NCI-H2081 (cell line): Measurements from ENCODE around the gene BMS1.
"Not testable (repeated sequence)": the region's sequence is repeated elsewhere in the genome, so short reads cannot be mapped to it uniquely, and the experiment has no call there.

Experiments
- DNase-seq, 2 experiments: peaks; one replicate each; lab custom pipeline; 2025; lab: John Stamatoyannopoulos, UW

Gene BMS1

DNA sequence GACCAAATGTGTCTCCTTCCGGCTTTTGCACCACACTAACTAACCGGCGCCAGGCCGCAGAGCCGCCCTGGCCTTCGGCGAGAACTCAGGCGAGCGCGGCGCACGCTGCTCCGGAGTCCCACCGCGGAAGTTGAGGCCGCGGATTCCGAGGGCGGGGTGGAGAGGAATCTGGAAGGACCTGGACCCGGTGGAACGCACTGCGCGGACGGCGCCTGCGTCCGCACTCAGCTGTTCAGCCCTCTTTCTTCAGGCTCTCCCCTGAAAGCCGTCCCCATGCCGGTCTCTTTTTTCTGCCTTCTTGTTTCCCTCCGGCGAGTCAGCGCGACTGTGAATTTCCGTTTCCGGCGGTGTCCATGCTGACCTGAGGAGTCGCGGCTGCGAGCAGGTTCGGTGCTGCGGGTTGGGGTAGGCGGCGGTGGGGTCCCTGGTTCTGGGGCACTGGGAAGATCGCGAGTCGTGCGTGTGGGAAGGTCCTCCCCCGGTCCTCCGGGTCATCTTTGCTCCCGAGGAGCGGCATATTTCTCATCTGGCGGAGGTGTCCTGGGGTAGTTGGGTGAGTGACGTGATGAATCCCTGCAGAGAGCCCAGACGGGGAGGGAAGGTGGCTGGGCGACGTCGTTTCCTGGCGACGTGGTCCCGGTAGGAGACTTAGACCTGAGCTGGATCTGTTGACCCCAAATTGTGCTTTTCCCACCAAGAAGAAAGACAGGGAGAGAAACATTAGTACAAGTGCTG lies at the start of gene BMS1:
TSS of gene BMS1 (plus strand) at position 350 of the 735 bp plus-strand sequence. CDS start 1,600 bp downstream, outside the sequence.
- peak; percentile 70 to 89 for DNase-seq

GRCh38 chr10:42734536-42734935 lies 48.1 kb upstream of the BMS1 start:
- no peak for DNase-seq

- no peak for DNase-seq
Observed at GRCh38 chr10:42738679-42739078, 43.9 kb upstream of the BMS1 start.

GRCh38 chr10:42741536-42741935 lies 41.1 kb upstream of the BMS1 start:
- DNase-seq = not testable (repeated sequence)

- DNase-seq = no peak
Observed at GRCh38 chr10:42743697-42744096, 38.9 kb upstream of the BMS1 start.

DNA sequence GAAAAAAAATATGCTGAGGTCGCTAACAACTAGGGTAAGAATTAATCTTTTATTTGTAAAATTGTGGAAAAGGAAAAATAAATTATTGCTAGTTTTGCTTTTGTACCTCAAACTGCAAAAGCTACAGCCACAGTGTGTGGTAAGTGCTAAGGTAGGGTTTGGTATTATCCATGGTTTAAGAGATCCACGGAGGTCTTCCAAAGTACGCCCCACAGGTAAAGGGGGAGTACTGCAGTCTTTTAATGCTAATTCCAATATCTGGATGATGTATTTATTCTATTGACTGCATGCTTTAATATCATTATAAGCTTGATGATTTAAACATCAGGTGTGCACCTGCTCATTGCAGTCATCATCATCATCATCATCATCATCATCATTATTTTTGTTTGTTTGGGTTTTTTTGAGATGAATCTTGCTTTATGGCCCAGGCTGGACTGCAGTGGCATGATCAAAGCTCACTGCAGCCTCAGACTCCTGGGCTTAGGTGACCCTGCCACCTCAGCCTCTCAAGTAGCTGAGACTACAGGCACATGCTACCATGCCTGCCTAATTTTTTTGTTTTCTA lies 38.4 kb upstream of the BMS1 start:
- no peak for DNase-seq

DNA sequence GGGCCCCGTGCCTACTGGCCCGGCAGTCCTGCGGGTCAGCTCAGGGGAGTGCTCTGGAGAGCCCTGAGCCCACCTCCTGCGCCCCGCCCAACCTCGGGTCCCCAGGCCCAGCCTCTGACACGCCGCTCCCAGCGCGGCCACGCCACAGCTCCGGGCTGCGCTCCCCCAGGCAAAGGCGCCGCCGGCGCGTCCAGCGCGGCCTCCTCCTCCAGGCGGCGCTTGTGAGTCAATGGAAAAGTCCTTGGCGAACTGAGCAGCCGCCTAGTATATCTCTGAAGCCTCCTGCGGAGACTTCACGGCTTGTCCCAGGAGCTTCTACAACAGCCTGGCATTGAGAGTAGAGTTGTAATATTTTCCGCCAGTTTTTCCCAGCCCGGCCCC lies 29.5 kb upstream of the BMS1 start:
- peak; percentile 14 to 24 for DNase-seq

DNA sequence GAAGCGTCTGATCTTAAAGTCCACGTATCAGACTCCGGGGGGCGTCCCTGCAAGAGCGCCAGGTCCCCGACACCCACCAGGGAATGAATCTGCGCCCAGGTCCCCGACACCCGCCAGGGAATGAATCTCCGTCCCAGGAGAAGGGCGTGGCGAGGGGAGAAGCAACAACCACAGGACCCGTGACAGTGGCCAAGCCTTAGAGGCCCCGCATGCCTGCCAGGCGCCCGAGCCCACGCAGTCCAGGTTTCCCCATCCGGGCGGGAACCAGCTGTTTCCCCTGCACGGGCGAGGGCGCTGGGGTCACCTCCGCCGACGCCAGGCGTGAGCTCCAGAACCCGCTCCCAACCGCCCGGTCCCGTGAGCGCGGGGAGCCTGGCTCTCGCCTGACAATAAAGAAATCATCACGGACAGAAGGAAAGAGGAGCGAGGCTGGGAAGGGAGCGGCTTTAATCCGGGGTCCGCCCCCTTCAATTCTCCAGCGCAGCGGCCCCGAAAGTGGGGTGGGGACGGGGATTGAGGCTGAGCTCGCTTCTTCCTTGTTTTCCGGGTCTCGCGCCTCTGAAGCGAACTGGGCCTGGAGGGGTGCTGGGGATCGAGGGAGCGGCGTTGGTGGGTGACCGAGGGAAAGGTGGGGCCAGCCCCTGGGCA lies 29.0 kb upstream of the BMS1 start:
- no peak for DNase-seq

- DNase-seq = no peak
Observed at GRCh38 chr10:42754155-42755027, 28.2 kb upstream of the BMS1 start.

DNA sequence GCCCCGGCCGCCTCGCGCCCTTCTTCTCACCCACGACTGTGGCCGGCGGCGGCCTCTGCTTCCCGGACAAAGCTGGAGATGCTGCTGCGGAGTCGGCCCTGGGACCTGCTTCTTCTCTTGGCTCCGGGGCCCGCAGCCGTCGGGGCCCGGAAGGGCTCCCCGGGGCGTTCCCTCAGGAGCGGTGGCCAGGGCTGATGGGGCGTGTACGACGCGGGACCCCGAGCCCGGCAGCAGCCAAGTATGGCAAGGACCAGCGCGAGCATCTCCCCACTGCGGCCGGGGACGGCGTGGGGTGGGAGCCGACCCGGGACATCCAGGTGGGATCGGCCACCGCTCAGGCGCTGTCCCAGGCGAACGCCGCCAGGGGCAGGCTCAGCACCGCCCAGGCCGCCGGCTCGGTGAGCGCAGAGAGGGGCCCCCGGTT lies 27.6 kb upstream of the BMS1 start:
- no peak for DNase-seq

DNA sequence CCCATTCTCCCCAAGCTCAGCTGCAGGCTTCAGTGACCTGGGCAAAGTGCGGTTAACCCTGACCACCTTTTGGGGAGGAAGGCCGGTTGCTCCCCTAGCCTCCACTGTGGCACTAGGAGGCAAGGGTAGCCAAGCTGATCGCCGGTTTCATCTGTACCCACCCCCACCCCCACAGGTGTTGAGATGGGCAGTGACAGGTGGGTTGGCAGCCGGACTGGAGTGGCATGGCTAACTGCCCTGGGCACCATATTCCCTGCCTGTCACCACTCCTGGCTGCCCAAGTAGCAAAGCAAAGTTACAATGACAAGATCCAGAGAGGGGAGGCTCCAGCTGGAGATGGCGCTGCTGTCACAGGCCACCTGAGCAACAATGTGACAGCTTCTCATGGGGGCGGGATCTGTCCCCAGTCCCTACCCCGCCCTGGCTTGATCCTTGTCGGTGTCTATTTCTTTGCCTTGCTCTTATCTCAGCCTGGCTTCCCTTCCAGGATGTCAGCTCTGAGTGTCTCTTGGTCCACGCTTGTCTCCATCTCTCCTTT lies 27.0 kb upstream of the BMS1 start:
- DNase-seq = no peak

DNA sequence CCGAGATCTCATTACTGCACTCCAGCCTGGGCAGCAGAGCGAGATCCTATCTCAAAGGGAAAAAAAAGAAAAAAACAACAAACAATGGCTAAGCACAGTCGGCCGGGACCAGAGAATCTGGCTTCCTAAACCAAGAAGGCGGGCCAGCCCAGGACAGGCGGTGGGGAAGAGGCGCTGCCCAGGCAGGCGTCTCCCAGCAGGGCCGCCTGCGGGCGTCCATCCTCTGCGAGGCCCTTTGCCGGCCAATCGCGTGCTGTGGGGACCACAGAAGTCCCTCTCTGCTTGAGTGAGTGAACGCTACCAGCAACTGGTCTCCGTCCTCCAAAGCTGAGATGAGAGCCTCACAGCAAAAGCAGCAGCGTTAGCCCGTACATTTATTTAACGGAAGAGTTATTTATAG lies 14.7 kb upstream of the BMS1 start:
- DNase-seq = no peak

DNA sequence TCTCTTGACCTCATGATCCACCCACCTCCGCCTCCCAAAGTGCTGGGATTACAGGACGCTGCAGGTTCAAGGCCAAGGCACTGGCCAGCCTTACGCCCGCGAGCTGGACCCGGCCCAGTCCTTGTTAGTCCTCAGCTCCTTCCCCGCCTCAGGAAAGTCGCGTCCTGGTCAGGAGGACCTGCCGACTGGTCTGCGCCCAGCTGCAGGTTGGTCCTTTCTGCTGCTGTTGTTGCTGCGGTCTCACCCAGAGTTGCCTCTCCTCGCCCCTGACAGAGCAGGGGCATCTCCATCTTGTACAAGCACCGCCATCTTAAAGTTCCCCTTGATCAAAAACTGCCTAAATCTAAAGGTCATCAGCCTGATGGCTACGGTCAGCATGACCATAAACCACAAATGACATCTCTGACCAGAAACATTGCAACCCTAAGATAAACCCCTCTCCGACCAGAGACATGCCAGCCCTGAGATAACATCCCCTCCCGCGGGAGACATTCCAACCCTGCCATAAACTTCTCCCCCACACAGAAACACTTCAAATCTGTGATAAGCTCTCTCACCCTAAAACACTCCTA lies 13.9 kb upstream of the BMS1 start:
- DNase-seq = no peak

DNA sequence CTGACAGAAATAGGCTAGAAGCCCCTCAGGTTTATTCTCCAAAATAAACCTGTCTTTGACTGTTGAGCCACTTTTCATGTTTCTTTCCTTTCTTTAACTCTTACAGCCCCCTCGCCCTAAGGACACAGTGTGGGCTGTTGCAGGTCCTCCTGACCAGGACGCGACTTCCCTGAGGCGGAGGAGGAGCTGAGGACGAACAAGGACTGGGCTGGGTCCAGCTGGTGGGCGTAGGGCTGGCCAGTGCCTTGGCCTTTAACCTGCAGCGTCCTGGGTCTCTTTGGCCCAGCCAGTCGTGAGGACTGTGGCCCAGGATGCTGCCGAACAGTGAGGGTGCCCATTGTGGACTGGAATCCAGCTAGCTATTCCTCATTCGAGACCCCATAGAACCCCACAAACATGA lies 13.4 kb upstream of the BMS1 start:
- no peak for DNase-seq

DNA sequence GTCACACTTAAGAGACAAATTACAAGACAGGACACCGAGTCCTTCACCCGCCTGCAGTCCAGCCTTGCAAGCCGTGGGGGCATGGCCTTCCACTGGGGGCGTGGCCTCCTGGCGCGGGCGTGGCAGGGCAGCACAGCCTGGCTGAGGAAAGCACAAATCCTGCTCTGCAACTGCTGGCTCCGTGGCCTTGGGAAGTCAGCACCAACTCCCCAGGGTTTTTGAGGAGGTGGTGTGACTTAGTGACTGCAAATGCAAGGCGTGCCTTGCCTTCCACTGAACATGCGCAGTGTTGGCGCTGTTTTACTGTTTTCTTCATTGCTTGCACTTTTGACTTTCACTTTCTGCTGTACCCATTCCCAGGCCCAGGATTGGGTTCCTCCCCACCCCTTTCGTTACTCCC lies 12.9 kb upstream of the BMS1 start:
- no peak for DNase-seq

GRCh38 chr10:42776681-42777080 lies 5.9 kb upstream of the BMS1 start:
- no peak for DNase-seq

GRCh38 chr10:42780456-42780855 lies 2.1 kb upstream of the BMS1 start:
- DNase-seq = no peak

DNA sequence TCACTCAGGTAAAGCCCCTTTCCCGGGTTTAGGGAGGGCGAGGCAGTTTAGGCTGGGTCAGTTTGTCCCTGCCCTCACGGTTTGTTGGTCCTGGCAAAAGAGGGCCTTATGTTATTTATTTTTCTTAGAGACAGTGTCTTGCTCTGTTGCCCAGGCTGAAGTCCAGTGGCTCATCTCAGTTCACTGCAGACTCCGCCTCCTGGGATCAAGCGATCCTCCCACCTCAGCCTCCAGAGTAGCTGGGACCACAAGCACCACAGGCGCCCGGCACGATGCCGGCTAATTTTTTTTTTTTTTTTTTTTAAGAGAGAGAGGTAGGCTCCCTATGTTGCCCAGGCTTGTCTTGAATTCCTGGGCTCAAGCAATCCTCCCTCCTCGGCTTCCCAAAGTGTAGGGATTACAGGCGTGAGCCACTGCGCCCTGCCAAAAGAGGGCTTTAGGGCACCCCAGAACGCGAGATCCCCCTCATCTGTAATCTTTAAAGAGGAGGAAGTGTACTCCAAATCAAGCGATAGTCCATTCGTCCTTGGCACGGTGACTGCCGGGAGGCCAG lies 626 bp upstream of the BMS1 start:
- DNase-seq = no peak

DNA sequence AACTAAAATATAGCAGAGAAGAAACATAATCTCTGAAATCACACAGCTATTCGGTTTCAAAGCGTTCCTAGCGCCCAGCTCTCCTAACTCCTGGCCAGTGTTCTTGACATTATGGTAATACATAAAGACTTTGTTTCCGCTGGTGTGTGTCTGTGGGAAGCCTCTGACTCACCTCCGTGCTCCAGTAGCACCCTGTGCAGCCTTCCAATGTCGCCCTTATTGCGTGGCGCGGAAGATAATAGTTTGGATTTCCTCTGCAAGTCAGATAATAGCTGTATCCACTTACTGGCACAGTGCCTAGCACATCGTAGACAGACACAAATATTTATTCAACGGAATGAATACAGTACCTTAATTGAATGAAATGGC lies 570 bp downstream of the BMS1 start:
- DNase-seq = peak; percentile 64 to 85

DNA sequence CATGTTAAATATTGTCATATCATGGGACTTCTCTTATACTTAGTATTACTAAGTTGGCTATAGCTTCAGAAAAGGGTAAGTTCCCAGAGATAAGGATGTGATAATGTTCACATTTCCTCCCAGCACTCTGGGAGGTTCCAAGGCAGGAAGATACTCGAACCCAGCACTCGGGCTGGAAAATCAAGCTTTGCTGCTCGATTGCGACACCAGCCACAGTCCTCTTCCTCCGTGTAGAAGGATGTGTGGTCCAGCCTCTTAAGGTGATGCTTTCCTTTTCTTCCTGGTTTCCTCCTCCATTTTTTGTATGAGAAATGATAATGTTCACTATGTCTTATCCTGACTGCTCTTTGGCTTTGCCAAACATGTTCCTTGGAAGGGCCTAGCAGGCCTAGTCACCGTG lies 3.2 kb downstream of the BMS1 start:
- DNase-seq = no peak

GRCh38 chr10:42790835-42791234 lies 8.2 kb downstream of the BMS1 start:
- DNase-seq = no peak

- DNase-seq = no peak
Observed at GRCh38 chr10:42795701-42796100, 13.1 kb downstream of the BMS1 start.
